Activated naive CD4-positive, alpha-beta T cell treated with anti-CD3 and anti-CD28 coated beads for 36 hours (primary cell): ENCODE measurements around the gene OR51A7. TPM values are rescaled to one million over a fixed set of nuclear protein-coding genes. Genes with fewer than 3 reads are reported as not detected.
"Not testable (repeated sequence)": the region's sequence is repeated elsewhere in the genome, so short reads cannot be mapped to it uniquely, and the experiment has no call there.

Source experiments
- CTCF ChIA-PET: fragments of 350-600 bp; sonication (Branson Sonifier 250); formaldehyde crosslinking; loops from one replicate; lab custom pipeline; 2021; ENCODE audit warnings: antibody characterized with exemption; lab: Charles Lee
- DNase-seq: peaks from one replicate; pipeline ENCODE4 v3.0.0-alpha.2; 2020
- H3K27ac Mint-ChIP-seq: one replicate; pipeline ENCODE4 v1.8.0; 2021; ENCODE audit warnings: mild to moderate bottlenecking, mixed read lengths
- H3K27me3 Mint-ChIP-seq: one replicate; pipeline ENCODE4 v1.8.0; 2021; ENCODE audit warnings: low read depth, mixed read lengths
- H3K36me3 Mint-ChIP-seq: one replicate; pipeline ENCODE4 v1.8.0; 2021; ENCODE audit warnings: low read depth, mixed read lengths
- H3K4me1 Mint-ChIP-seq: one replicate; pipeline ENCODE4 v1.8.0; 2021; ENCODE audit warnings: low read depth, mixed read lengths
- H3K4me3 Mint-ChIP-seq: one replicate; pipeline ENCODE4 v1.8.0; 2021; ENCODE audit warnings: mild to moderate bottlenecking, moderate library complexity, mixed read lengths
- H3K9me3 Mint-ChIP-seq: one replicate; pipeline ENCODE4 v1.8.0; 2021; ENCODE audit warnings: mixed read lengths
- intact Hi-C: fragments of 100-400 bp; cut with micrococcal nuclease; formaldehyde crosslinking; loops from one replicate; pipeline ENCODE4 v1.15.1; 2023
- total RNA-seq, 2 experiments: library from RNA; stranded (reverse); gene quantifications; one replicate each; pipeline ENCODE4 v1.2.3, GENCODE V29; 2021

OR51A7 gene
- total RNA-seq, 2 experiments from 2014 or later: not detected

DNA sequence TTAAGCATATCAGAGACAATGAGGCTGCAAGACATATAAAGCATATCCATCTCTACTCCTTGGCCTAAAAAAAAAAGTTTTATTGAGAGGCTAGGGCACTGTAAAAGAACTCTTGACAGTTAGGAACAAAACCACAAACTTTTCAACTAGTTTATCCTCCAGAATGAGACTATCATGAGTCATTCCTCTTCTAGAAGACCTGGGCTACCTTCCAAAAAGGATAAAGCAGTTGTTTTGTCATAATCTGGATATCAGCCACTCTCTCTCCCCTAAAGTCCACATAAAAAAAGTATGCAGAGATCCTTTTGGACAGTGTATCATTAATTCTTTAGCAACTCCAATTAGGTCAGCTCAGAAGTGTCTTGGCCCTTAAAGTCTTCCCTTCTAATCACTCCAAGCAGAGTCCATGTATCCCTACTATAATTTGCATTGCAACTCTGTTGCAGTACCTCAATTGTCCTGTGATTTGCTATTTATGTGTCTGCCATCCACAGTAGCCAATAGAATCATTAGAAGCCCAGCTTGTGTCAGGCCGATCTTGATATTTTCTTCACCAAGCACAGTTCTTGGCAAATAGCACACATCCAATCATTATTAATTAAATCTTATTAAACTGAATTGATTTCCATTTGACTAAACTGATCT lies 11.5 kb upstream of the OR51A7 start:
- CTCF ChIA-PET: no interaction called here
- intact Hi-C loops: no loop called here
- H3K4me1 Mint-ChIP-seq: no peaks in the 10 kb centered on the region
- no peak overlapping the region for H3K27ac Mint-ChIP-seq
- peaks cover 3% of the 10 kb centered on the region for H3K27me3 Mint-ChIP-seq
- no peak for DNase-seq
- no peak overlapping the region for H3K4me3 Mint-ChIP-seq
- H3K36me3 Mint-ChIP-seq: no peaks in the 10 kb centered on the region
- H3K9me3 Mint-ChIP-seq: no peaks in the 10 kb centered on the region

GRCh38 chr11:4916581-4916980 lies 13.0 kb downstream of the OR51A7 start:
- CTCF ChIA-PET: interaction anchor here (0.6 kb wide), 1 partner anchor 104 kb away, joined by 3 read pairs; no protein-coding TSS in a partner anchor
- Mint-ChIP-seq H3K36me3 (no peaks in the 10 kb centered on the region), H3K9me3 (no peaks in the 10 kb centered on the region)

DNA sequence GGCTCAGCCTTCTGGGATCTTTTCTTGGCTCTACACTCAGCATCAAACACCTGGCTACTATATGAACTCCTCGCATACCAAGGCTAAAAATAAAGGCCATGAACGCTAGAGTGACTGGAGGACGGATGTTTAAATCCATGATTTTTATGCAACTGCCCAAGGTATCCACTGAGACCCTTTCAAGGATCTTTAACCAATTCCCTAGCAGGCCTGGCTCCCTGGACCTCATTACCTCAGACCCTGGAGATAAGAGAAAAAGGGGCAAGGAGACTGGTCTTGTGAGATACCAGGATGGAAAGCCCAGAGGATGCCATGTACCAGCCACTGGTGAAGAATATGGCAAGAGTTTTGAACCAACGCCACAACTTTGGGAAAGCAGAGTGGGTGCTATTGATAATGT lies 15.7 kb downstream of the OR51A7 start, which contains the start of gene OR51G2:
Gene OR51G2, minus strand, starts transcription at position 101 of the 400 bp plus-strand sequence. CDS start 3,687 bp downstream, outside the sequence.
- Mint-ChIP-seq H3K4me3 (no peak within 1 kb of the TSS), H3K27me3 (peaks cover 7% of the 10 kb centered on the region), H3K36me3 (no peaks in the 10 kb centered on the region), H3K4me1 (no peaks in the 10 kb centered on the region), H3K9me3 (no peaks in the 10 kb centered on the region), H3K27ac (no peak within 1 kb of the TSS)
- CTCF ChIA-PET: no interaction called here
- intact Hi-C loops: no loop called here
- DNase-seq: no peak

More at GRCh38 chr11:4916581-4916980, 13.0 kb downstream of the OR51A7 start:
- no peaks in the 10 kb centered on the region for H3K4me1 Mint-ChIP-seq
- DNase-seq: no peak
- H3K4me3 Mint-ChIP-seq: no peak overlapping the region
- no peak overlapping the region for H3K27ac Mint-ChIP-seq
- intact Hi-C loops: no loop called here
- H3K27me3 Mint-ChIP-seq: peaks cover 3% of the 10 kb centered on the region

DNA sequence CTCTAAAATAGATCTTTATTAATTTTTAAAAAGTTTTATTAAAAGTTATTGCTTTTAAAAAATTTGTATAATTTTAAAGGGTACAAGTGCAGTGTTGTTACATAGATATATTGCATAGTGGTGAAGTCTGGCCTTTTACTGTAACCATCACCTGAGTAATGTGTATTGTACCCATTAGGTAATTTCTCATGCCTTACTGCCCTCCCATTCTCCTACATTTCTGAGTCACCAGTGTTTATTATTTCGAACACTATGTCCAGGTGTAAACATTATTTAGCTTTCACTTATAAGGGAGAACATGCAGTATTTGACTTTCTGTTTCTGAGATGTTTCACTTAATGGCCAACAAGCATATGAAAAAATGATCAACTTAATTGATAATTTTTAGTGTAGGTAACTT lies 18.2 kb downstream of the OR51A7 start:
- Mint-ChIP-seq H3K9me3 (no peaks in the 10 kb centered on the region), H3K36me3 (no peaks in the 10 kb centered on the region)
- intact Hi-C loops: no loop called here

GRCh38 chr11:4922304-4922703 lies 18.7 kb downstream of the OR51A7 start:
- no peaks in the 10 kb centered on the region for H3K4me1 Mint-ChIP-seq
- H3K27ac Mint-ChIP-seq: no peak overlapping the region
- no peaks in the 10 kb centered on the region for H3K9me3 Mint-ChIP-seq
- intact Hi-C loops: no loop called here
- no peak overlapping the region for H3K4me3 Mint-ChIP-seq
- CTCF ChIA-PET: no interaction called here
- no peak for DNase-seq
- peaks cover 3% of the 10 kb centered on the region for H3K27me3 Mint-ChIP-seq
- no peaks in the 10 kb centered on the region for H3K36me3 Mint-ChIP-seq

More for the DNA sequence above, 18.2 kb downstream of the OR51A7 start:
- no peak for DNase-seq
- Mint-ChIP-seq H3K27ac (no peak overlapping the region), H3K27me3 (peaks cover 3% of the 10 kb centered on the region), H3K4me3 (no peak overlapping the region), H3K4me1 (no peaks in the 10 kb centered on the region)
- CTCF ChIA-PET: no interaction called here

DNA sequence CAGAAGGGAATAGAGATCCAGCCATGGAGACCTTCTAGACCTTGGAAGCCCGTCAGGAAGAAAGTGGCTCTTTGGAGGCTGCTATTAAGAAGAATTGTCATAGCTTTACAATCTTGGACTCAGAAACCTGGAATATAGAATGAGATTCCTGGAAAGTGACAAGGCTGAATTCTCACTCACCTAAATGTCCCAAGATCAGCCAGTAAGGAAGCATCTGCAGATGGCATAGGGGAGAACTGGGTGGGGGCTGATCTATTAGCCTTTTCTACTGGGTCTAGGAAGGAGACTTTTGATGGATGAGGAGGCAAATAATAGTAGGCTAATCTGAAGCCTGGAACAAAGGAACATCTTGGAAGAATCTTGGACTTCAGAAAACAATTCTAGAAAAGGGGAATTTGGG lies 20.7 kb downstream of the OR51A7 start, which contains the start of gene OR51G1:
Gene OR51G1, minus strand, starts transcription at position 101 of the 400 bp plus-strand sequence. Its CDS starts 0 bp downstream, at position 101.
- peaks cover 3% of the 10 kb centered on the region for H3K27me3 Mint-ChIP-seq
- no peaks in the 10 kb centered on the region for H3K36me3 Mint-ChIP-seq
- DNase-seq: no peak
- intact Hi-C loops: no loop called here
- H3K27ac Mint-ChIP-seq: no peak within 1 kb of the TSS
- no peaks in the 10 kb centered on the region for H3K4me1 Mint-ChIP-seq
- no peaks in the 10 kb centered on the region for H3K9me3 Mint-ChIP-seq
- H3K4me3 Mint-ChIP-seq: no peak within 1 kb of the TSS
- CTCF ChIA-PET: interaction anchor here (0.6 kb wide), 1 partner anchor 117 kb away, joined by 4 read pairs; no protein-coding TSS in a partner anchor

DNA sequence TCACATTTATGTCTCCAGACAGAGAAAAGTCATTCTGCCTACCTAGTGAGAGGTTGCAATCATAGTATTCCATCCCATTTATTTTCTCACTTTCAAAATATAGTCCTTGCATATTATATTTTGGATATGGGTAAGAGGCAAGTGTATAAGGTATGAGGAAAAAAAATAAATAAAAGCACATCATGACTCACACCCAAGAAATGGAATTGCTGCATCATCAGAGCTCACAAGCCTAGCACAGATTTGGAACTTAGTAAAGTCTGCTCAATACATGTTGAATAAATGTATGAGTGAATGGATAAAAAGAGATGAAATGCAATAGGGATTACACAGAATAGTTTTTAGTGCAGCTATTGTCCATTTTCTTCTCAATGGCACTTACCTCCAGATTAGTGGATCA lies 23.0 kb downstream of the OR51A7 start:
- Mint-ChIP-seq H3K36me3 (no peaks in the 10 kb centered on the region), H3K4me3 (no peak overlapping the region), H3K9me3 (no peaks in the 10 kb centered on the region), H3K27me3 (peaks cover 3% of the 10 kb centered on the region), H3K27ac (no peak overlapping the region), H3K4me1 (no peaks in the 10 kb centered on the region)
- CTCF ChIA-PET: no interaction called here
- no peak for DNase-seq
- intact Hi-C loops: no loop called here

DNA sequence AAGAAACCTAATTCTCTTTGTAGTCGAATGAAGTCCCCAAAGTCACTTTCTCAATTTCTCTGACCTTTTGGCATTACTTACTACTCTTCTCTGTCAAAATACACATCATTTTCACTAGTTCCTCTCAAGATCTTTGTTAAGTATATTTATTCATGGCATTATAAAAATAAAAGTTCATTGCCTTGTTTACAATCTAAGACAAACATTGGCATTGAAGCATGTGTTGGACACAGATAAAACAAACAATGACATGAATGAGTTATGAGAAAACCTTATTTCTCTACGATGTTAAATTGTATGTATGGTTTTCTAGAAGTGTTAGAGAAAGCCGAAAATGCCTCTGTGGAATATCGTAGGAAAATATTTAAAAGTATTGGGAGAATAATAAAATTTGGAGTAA lies 29.2 kb downstream of the OR51A7 start:
- H3K4me1 Mint-ChIP-seq: no peaks in the 10 kb centered on the region
- no peaks in the 10 kb centered on the region for H3K9me3 Mint-ChIP-seq
- no peaks in the 10 kb centered on the region for H3K36me3 Mint-ChIP-seq
- DNase-seq: no peak
- H3K4me3 Mint-ChIP-seq: no peak overlapping the region
- intact Hi-C loops: no loop called here
- CTCF ChIA-PET: no interaction called here
- peaks cover 5% of the 10 kb centered on the region for H3K27me3 Mint-ChIP-seq
- no peak overlapping the region for H3K27ac Mint-ChIP-seq

DNA sequence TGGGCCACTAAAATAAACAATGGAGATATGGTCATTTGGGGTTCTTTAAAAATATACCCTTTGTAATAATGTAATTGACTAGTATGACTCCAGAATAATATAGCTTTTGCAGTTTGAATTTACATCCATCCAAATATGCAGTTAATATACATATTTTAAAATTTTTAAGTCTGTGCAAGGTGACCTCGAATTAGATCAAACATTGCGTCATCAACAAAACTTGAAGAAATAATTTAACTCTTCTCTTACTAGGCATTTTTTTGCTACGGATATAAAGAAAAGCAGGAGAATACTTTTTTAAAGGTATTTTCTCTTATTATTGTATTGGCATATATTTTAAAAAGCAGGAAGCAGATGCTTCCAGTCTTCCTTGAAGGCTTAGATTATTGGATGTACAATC lies 33.2 kb downstream of the OR51A7 start:
- no peak for DNase-seq
- Mint-ChIP-seq H3K27me3 (peaks cover 5% of the 10 kb centered on the region), H3K36me3 (no peaks in the 10 kb centered on the region), H3K9me3 (no peaks in the 10 kb centered on the region), H3K27ac (no peak overlapping the region), H3K4me3 (no peak overlapping the region), H3K4me1 (no peaks in the 10 kb centered on the region)
- intact Hi-C loops: no loop called here
- CTCF ChIA-PET: no interaction called here

DNA sequence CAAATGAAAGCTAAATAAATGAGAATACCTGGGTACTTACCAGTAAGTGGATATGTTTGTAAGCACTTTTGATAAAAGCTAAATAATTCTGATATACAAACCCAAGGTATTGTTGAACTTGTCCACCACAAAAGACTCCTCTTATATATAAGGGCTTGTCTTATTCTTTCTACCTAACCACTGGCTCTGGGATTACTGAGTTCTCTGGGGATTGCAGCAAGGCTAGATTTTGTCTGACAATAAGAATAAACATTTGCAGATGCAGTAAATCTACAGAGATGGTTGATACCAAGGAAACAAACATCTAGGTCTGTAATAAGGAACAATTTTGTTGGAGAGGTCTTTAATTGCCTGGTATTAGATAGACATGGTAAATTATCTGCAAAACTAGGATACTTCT lies 43.9 kb downstream of the OR51A7 start, which contains the start of gene OR51A4:
Gene OR51A4, minus strand, starts transcription at position 101 of the 400 bp plus-strand sequence. CDS start 505 bp downstream, outside the sequence.
- H3K4me3 Mint-ChIP-seq: no peak within 1 kb of the TSS
- H3K27me3 Mint-ChIP-seq: peaks cover 2% of the 10 kb centered on the region
- CTCF ChIA-PET: no interaction called here
- DNase-seq: no peak
- no peaks in the 10 kb centered on the region for H3K36me3 Mint-ChIP-seq
- no peaks in the 10 kb centered on the region for H3K4me1 Mint-ChIP-seq
- intact Hi-C loops: no loop called here
- H3K9me3 Mint-ChIP-seq: no peaks in the 10 kb centered on the region
- H3K27ac Mint-ChIP-seq: no peak within 1 kb of the TSS

DNA sequence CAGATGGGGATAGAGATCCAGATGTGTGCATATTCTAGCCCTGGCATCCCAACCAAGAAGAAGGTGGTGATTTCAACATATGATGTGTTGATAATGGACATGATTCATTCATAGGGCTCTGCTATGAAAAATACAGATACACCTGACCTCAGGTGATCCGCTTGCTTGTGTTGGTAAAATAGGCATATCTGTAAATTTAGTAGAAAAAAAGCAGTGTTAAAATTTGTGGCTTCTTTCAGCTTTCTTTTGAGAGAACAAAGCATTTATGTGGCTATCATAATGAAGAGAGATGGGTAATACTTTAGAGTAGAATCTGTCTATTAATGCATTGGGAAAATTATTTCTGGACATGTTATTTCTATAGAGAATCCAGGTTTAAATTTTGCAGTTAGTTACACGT lies 52.0 kb downstream of the OR51A7 start, which contains the start of gene OR51A2:
Gene OR51A2, minus strand, starts transcription at position 101 of the 400 bp plus-strand sequence. Its CDS starts 0 bp downstream, at position 101.
- intact Hi-C loops, H3K27ac Mint-ChIP-seq, DNase-seq, H3K4me1 Mint-ChIP-seq, CTCF ChIA-PET, H3K27me3 Mint-ChIP-seq, H3K4me3 Mint-ChIP-seq, H3K9me3 Mint-ChIP-seq, H3K36me3 Mint-ChIP-seq: not testable (repeated sequence)

DNA sequence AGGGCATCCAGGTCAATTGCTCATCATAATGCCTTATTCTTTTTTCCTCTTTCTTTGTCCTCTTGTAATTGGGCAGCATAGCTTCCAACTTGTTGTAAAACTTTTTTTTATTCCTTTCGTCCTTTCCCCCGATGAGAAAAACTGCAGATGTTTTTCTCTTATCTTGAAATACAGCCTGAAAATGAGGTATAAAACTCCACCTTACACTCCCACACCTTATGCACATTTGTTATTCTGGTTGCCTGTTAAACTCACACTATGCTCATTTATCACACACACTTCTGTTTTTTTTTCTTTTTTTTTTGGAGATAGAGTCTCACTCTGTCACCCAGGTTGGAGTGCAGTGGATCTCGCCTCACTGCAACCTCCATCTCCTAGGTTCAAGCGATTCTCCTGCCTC lies 53.8 kb downstream of the OR51A7 start:
- peaks cover 2% of the 10 kb centered on the region for H3K27me3 Mint-ChIP-seq
- H3K4me3 Mint-ChIP-seq: no peak overlapping the region
- no peaks in the 10 kb centered on the region for H3K4me1 Mint-ChIP-seq
- no peak for DNase-seq
- no peak overlapping the region for H3K27ac Mint-ChIP-seq
- H3K9me3 Mint-ChIP-seq: peaks cover 1% of the 10 kb centered on the region
- CTCF ChIA-PET: interaction anchor here (0.7 kb wide), 1 partner anchor 37 kb away, joined by 3 read pairs; no protein-coding TSS in a partner anchor
- intact Hi-C loops: no loop called here
- H3K36me3 Mint-ChIP-seq: no peaks in the 10 kb centered on the region
